Activated naive CD4-positive, alpha-beta T cell treated with anti-CD3 and anti-CD28 coated beads, Interleukin-2, amount 50 U/mL, for 16 hours (primary cell): ENCODE data around the gene ATP7A.
"Not testable (repeated sequence)": the region's sequence is repeated elsewhere in the genome, so short reads cannot be mapped to it uniquely, and the experiment has no call there.

ENCODE experiments used
- DNase-seq: peaks from one replicate; pipeline ENCODE4 v3.0.0-alpha.2; 2020

ATP7A gene

DNA sequence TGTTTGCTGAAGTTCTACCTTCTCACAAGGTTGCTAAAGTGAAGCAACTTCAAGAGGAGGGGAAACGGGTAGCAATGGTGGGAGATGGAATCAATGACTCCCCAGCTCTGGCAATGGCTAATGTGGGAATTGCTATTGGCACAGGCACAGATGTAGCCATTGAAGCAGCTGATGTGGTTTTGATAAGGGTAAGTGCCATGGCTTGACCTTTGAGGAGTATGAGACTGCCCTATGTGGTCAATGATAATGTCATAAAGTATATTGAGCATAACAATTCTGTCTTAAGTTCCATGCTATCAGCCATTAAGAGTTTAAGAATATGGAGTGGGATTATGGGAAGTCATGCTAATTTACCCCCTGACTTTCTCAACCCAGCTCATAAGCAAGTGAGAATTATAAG is 132.1 kb downstream of the ATP7A start:
- no peak for DNase-seq

DNA sequence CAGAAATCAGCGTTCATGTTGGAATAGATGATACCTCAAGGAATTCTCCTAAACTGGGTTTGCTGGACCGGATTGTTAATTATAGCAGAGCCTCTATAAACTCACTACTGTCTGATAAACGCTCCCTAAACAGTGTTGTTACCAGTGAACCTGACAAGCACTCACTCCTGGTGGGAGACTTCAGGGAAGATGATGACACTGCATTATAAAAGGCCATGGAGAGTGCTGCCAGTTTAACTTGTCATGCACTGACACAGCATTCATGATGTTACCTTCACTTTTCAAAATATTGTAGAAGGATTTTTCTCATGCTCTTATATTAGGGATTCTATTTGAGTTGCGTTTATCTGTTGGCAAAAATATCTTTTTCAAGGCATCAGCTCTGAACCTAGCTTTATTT is 135.9 kb downstream of the ATP7A start:
- no peak for DNase-seq

DNA sequence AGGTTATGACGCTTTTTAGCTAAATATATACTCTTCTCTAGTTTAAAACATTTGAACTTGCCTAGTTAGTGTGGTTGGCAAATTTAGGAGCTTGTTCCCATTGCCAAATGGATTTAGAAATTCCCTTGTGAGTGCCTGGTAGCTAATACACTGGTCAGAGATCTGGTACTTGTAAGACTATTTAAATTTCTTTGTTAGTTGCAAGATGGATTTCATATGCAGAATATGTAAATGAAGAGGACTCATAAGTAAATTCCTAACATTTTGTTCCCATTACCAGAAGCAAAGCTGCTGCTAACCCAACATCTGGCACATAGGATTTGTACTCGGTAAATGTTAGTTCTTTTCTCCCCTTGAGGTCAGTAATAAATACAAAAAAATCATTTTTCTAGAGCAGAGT is 137.6 kb downstream of the ATP7A start:
- DNase-seq = no peak

DNA sequence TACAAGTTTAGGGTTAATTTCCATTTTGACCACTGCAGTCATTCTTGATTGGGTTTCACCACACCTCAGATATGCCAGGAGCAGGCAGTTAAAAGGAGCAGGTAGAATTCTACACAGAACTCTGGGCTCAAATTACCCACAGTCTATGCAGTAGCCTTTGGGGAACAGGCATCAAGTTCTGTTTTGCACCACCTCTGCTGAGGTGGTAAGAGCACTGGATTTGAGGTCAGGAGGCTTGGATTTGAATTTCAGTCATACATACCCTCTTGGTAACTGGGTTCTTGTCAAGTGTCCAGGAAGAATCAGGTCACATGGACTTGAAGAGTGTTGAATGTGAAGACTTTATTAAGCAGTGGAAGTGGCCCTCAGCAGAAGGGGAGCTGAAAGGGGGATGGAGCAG is 153.2 kb downstream of the ATP7A start:
- DNase-seq = no peak

DNA sequence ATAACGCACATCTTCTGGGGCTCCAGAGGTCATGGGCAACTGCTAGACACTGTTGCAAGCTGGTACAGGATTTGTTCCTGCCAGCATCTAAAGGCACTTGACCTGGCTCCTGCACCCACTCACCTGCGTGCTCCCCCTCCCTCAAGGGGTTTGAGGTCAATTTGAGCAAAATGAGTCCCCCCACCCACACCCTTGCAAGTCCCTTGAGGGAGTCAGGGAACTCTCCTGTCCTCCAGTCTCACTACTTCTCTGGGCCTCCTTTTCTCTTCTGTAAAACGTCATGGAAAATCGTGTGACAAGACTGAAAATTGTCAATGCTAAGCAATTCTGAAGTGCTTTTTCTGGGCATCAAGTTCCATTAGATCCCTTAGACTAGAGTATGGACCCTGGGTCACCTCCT is 153.7 kb downstream of the ATP7A start:
- DNase-seq = no peak

DNA sequence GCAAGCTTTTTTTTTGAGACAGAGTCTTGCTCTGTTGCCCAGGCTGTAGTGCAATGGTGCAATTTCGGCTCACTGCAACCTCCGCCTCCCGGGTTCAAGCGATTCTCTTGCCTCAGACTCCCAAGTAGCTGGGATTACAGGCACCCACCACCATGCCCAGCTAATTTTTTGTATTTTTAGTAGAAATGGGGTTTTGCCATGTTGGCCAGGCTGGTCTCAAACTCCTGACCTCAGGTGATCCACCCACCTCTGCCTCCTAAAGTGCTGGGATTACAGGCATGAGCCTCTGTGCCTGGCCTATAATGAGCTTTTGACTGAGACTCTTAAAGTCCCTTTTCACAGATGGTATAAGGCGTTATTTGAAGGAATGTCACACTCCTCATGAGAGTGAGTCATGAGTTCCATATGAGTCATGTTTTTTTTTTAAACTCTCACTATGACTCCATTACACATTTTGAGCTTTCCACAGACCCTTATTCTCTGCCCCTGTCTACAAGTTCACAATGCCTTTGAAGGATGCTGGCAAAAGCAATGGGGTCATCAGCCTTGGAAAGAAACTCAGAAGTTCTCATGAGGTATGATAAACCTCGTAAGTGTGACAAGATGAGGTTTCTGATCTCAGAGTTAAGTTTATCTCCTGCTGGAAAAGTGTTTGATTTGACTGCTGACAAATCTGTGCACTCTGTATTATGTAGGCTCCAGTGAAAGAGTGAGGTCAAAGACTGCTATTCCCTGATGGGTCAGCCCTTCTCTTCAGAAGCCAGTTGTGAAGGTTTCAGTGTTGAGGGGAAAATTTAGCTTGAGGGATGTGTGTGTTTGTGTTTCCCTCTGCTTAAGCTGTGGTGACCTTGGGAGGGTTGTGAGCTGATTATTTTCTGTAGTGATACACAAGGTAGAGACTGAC is 154.5 kb downstream of the ATP7A start:
- DNase-seq = not testable (repeated sequence)

DNA sequence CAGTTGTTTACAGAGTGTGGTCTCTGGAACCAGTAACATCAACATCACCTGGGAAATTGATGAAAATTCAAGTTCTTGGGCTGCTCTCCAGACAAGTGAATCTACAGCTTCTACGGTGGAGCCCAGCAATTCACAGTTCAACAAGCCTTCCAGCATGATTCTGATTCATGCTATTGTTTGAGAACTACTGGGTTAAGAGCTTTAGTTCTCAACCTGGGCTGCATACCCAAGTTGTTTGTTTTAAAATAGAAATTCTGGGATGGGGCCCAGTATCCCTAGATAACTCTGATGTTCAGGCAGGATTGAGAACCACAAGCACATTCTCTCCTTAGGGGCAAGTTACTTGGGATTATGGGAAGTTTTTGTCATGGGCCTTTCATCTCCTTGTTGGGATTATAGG is 155.6 kb downstream of the ATP7A start:
- DNase-seq = no peak

DNA sequence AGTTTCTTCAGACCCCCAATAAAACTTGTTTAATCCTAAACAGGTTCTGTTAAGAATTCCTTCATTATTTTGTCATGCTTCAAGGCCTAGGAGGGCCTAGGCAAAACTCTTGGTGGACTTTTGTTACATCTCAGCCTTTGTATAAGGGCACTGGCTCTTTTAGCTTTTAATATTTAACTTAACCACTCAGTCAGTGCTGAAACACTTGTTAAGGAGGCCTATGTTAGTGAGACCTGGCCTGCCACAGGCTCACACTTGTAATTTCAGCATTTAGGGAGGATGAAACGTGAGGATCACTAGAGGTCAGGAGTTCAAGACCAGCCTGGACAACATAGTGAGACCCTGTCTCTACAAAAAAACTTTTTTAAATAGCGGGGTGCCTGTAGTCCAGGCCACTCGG is 160.8 kb downstream of the ATP7A start:
- no peak for DNase-seq

DNA sequence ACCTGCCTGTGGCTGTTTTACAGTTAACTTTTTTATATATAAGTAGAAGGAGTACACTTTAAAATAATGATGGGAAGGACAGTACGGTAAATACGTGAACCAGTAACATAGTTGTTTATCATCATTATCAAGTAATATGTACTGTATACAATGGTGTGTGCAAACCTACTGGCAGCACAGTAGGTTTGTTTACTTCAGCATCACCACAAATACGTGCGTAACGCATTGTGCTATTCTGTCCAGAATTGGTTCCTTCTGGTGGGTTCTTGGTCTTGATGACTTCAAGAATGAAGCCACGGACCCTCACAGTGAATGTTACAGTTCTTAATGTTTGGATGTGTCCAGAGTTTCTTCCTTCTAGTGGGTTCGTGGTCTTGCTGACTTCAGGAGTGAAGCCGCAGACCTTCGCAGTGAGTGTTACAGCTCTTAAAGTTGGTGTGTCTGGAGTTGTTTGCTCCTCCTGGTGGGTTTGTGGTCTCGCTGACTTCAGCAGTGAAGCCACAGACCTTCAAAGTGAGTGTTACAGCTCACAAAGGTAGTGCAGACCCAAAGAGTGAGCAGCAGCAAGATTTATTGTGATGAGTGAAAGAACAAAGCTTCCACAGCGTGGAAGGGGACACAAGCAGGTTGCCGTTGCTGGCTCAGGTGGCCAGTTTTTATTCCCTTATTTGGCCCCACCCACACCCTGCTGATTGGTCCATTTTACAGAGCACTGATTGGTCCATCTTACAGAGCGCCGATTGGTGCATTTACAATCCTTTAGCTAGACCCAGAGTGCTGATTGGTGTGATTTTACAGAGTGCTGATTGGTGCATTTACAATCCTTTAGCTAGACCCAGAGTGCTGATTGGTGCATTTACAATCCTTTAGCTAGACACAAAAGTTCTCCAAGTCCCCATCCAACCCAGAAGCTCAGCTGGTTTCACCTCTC is 162.9 kb downstream of the ATP7A start:
- not testable (repeated sequence) for DNase-seq

DNA sequence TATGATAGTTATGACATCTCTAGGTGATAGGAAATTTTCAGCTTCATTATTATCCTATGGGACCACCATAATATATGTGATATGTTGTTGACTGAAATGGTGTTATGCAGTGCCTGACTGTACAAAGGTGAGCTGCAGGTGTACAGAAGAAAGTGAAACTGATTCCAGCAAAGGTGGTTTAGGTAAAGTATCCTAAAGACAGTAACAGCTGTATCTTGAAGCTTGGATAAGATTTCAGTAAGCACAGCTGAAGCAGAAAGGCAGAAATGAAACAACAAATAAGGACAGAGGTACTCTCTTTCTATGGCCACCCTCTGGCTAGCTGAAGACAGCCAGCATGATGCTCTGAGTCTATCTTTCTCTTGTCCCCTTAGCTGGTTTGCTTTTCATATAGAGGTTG is 163.6 kb downstream of the ATP7A start:
- DNase-seq = no peak

DNA sequence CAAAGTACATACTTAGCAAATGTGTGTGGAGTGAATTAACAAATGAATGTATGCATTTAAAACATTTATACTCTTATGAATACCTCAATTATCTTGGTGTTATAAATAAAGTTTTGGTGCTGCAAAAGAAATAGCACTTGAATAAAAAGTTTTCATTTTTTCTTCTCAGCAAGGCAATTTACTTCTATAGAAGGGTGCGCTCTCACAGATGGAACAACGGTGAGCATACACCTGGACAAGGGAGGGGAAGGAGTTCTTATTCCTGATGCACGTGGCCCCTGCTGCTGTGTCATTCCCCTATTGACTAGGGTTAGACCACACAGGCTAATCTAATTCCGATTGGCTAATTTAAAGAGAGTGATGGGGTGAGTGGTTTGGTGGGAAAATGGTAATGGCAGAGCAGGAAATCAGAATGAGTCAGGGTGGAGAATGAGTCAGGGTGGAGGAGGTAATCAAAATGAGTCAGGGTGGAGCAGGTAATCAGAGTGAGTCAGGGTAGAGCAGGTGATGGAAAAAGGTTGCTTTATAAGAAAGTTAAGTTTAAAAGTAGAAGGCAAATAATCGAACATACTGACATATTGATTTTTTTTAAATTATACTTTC is 165.4 kb downstream of the ATP7A start:
- DNase-seq = peak; percentile 11

DNA sequence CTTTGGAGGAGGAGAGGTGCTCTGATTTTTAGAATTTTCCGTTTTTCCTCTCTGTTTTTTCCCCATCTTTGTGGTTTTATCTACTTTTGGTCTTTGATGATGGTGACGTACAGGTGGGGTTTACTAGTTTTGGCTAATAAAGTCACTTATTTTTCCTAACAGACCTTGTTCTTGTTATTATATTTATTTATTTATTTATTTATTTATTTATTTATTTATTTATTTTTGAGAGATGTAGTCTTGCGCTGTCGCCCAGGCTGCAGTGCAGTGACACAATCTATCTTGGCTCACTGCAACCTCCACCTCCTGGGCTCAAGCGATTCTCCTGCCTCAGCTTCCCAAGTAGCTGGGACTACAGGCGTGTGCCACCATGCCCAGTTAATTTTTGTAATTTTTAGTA is 170.9 kb downstream of the ATP7A start:
- DNase-seq = not testable (repeated sequence)

DNA sequence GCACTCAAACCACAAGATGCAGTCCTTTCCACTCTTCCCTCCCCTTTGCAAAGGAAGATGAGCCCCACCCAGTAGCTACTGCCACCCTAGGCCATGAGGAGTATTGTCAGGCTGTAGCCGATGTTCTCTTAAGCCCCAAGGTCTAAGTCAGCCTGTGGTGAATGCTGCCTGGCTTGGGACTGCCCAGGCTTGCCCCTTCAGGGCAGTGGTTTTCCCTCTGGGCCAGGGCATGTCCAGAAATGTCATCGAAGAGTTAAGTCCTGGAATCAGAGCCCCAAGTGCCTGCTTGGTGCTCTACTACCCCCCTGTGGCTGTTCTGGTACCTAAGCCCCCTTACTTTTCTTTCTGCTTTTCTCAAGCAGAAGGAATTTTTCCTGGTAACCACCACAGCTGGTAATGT is 181.8 kb downstream of the ATP7A start:
- DNase-seq = no peak

DNA sequence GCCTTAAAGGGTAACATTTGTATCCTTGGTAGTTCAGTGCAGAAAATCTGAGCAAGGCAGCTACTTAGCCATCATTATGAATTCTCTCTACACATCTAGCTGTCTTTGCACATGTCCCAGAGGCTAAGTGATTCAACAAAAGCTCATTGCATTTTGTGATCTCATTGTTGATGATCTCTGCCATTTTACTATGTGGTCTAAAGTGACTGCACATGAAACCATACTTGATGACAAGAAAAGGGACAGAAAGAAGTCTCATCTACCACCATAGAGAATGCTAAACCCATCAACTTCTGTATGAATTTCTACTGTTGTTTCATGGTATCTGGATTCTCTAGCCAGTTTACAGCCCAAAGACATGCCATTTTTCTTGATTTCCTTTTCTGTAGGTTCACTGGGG is 187.6 kb downstream of the ATP7A start:
- DNase-seq = no peak
